ENCODE measurements around the gene C3orf49. TPM values are rescaled to one million over a fixed set of nuclear protein-coding genes. Genes with fewer than 3 reads are reported as not detected.

C3orf49 gene
- total and polyA plus RNA-seq, 9 of the 15 experiments (the other 6 are each of a cell fraction or from before 2014, with no cell fraction given): not detected

DNA sequence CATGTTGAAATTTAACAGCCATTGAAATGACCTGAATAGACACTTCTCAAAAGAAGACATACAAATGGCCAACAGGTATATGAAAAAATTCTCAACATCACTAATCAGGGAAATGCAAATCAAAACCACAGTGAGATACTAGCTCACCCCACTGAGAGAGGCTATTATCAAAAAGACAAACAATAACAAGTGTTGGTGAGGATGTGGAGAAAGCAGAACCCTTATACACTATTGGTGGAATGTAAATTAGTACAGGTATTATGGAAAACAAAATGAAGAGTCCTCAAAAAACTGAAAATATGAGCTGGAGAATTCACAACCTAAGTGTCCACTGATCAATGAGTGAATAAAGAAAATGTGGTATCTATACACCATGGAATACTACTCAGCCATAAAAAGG lies 23.0 kb downstream of the C3orf49 start:
- Histone ChIP-seq H3K4me2 (ENCODE audit: insufficient read depth, low read length) (no peak overlapping the region), H3K4me1 (replicated peaks in 1 of 2; ENCODE audit: control insufficient read depth in 2 of 2, insufficient read depth in 2 of 2, low read length in 2 of 2) (no peaks in the 10 kb centered on the region), H3K36me3 (ENCODE audit: control insufficient read depth, insufficient read depth, low read length) (peaks cover 6% of the 10 kb centered on the region; the same call in 1 of the 3 replicates), H3K79me2 (ENCODE audit: control insufficient read depth, insufficient read depth, low read length) (peaks cover 12% of the 10 kb centered on the region; the same call in 2 of the 3 replicates), H3K27me3 (ENCODE audit: control insufficient read depth in 2 of 2, insufficient read depth in 2 of 2, low read length in 2 of 2) (no peaks in the 10 kb centered on the region), H3K4me3 (no peak overlapping the region), H2AFZ (ENCODE audit: low read depth, low read length) (no peak overlapping the region), H3K27ac (ENCODE audit: extremely low read depth, low read depth, low read length) (no peak overlapping the region), H3K9ac (ENCODE audit: insufficient read depth in 1 of 2, low read depth in 2 of 2, low read length in 2 of 2) (no peak overlapping the region), H4K20me1 (replicated peaks; ENCODE audit: control insufficient read depth, insufficient read depth, low read length) (no peaks in the 10 kb centered on the region), H3K9me1 (ENCODE audit: control insufficient read depth, insufficient read depth, low read length) (no peaks in the 10 kb centered on the region), H3K9me3 (replicated peaks; ENCODE audit: control insufficient read depth, insufficient read depth, low read depth, low read length) (no peaks in the 10 kb centered on the region)
- ATAC-seq (no peak), DNase-seq (ENCODE audit: extremely low read depth in 1 of 4, low spot score in 3 of 4) (no peak), FAIRE-seq (no peak)
- ChIA-PET POLR2A (no interaction called here), CTCF (ENCODE audit: low intra/inter-chr PET ratio) (no interaction called here)
- in situ Hi-C loops (cut with MboI): no loop called here
- TF ChIP-seq, protein P1, sequence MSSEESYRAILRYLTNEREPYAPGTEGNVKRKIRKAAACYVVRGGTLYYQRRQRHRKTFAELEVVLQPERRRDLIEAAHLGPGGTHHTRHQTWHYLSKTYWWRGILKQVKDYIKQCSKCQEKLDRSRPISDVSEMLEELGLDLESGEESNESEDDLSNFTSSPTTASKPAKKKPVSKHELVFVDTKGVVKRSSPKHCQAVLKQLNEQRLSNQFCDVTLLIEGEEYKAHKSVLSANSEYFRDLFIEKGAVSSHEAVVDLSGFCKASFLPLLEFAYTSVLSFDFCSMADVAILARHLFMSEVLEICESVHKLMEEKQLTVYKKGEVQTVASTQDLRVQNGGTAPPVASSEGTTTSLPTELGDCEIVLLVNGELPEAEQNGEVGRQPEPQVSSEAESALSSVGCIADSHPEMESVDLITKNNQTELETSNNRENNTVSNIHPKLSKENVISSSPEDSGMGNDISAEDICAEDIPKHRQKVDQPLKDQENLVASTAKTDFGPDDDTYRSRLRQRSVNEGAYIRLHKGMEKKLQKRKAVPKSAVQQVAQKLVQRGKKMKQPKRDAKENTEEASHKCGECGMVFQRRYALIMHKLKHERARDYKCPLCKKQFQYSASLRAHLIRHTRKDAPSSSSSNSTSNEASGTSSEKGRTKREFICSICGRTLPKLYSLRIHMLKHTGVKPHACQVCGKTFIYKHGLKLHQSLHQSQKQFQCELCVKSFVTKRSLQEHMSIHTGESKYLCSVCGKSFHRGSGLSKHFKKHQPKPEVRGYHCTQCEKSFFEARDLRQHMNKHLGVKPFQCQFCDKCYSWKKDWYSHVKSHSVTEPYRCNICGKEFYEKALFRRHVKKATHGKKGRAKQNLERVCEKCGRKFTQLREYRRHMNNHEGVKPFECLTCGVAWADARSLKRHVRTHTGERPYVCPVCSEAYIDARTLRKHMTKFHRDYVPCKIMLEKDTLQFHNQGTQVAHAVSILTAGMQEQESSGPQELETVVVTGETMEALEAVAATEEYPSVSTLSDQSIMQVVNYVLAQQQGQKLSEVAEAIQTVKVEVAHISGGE (CRISPR knock-in tag; IDR thresholded peaks at IDR 0.05): 0 out of 6 replicates have a peak, but pooled peaks of 1 of the 3 experiments have one; percentile 32
- TF ChIP-seq CBFB (CRISPR knock-in tag; IDR thresholded peaks at IDR 0.05): no peak
- no peak for TF ChIP-seq RB1 (IDR thresholded peaks at IDR 0.05; ENCODE audit: low read depth)
- TF ChIP-seq MECOM (CRISPR knock-in tag; IDR thresholded peaks at IDR 0.05): no peak
- intact Hi-C loops (cut with micrococcal nuclease): loop anchor here (10.0 kb wide), 1 partner anchor 173 kb away; no protein-coding TSS in a partner anchor
- no TSS peak for BruUV-seq (replicated peaks)

Data from K562 (cell line).